ENCODE results near the gene RTP5.
"Not testable (repeated sequence)": the region's sequence is repeated elsewhere in the genome, so short reads cannot be mapped to it uniquely, and the experiment has no call there.

The RTP5 gene

DNA sequence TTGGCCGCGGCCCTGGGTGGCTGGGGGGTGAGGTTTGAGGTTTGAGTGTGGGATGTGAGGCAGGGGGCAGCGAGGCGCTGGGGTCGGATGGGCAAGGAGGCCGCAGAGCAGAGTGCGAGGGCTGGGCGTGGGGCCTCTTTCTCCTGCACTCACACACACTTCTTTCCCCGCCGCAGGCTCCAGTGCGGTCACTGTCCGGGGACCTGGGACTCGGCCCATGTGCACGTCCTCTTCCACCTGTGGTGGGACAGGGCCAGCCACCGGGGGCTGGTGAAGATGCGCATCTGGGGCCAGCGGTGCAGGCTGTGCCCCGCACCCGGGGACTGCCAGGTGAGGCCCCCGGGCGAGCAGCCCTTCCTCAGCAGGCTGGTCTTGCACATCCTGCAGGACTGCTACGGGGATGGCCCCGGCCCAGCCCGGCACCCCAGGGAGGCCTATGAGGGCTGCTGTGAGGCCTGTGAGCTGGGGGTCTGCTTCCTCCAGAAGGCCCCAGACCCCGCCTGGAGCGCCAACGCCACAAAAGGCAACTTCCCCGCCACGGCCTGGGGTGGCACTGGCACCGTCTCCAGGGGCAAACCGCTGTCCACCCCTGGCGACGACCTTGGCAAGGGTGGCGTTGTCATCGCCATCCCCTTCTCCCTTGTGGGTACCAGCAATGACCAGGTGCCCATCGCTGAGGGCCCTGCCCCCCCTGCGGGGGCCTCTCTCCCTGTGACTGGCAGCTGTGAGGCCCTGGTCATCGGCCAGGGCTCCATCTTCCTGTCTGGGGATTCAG lies 2.2 kb downstream of the RTP5 start:
- no peak for DNase-seq

DNA sequence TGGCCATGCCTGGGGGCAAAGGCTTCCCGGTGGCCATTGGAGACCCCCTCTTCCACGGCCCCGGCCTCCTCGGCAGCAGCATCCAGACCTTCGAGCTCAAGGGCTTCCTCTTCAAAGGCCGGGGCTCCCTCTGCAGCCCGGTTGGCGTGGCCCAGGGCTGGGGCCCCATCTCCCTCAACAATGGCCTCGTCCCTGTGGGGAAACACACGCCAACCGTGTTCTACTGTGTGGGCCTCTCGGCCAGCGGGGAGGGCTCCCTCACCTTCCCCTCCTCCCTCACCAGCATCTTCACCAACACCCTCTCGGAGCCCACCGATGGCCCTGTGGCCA lies 2.7 kb downstream of the RTP5 start:
- DNase-seq = no peak

DNA sequence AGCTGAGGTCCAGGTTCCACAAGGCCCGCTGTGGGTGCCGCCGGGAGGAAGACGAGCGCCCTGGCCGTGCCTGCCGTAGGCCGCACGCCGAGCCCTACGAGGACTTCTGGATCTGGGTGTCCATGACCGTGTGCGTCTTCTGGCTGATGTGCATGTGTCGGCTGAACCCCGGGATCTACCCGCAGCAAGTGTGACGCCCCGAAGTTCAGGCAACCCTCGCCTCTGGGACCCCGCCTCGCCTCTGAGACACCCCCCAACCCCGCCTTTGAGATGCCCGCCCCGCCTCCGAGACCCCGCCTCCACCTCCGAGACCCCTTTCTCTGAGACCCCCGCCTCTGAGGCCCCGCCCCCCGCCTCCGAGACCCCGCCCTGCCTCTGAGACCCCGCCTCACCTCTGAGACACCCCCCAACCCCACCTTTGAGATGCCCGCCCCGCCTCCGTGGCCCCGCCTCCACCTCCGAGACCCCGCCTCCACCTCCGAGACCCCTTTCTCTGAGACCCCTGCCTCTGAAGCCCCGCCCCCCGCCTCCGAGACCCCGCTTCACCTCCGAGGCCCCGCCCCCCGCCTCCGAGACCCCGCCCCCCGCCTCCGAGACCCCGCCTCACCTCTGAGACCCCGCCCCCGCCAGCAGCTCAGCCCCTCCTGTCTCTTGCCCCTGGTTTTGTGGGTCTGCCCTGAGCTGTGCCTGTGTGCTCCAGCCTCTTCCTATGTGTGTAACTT lies 3.7 kb downstream of the RTP5 start:
- no peak for DNase-seq

DNA sequence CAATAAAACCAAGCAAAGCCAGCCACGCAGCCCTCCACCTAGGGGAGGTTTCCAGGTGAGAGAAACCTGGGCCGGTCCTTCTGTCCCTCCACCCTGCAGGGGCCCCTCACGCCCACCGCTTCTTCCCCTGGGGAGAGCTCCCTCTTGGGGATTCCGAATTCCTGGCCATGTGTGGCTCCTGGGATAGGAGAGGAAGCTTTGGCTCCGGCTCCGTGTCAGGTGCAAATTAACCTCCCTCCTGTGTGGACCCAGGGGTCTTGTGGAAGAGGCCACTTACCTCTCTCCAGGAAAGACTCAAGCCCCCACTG lies 4.2 kb downstream of the RTP5 start:
- no peak for DNase-seq

DNA sequence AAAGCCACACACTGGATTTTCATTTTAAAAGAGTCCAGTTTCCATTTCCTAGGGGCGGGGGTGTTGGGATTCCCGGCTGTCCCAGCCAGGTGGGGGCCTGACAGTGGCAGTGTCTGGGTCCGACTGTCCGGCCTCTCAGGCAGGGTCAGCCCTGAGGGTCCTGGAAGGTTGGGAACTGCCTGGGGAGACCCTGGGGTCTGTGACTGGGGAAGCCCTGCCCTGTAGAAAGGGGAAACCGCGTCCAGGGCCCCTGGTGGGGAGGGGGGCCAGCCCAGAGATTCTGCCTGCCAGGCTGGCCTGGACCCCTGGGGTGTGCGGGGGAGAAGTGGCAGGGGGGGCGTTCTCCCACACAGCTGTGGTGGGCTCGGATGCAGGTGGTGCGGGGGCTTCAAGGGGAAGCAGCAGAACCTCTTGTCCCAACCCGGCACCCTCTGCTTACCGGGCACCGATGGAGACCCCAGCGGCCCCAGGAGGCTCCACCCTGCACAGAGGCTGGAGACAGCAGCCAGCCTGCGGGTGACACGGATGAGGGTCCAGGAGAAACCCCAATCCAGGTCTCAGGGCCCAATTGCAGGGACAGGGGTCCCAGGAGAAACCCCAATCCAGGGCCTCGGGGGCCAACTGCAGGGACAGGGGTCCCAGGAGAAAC lies 4.9 kb downstream of the RTP5 start:
- DNase-seq = no peak

DNA sequence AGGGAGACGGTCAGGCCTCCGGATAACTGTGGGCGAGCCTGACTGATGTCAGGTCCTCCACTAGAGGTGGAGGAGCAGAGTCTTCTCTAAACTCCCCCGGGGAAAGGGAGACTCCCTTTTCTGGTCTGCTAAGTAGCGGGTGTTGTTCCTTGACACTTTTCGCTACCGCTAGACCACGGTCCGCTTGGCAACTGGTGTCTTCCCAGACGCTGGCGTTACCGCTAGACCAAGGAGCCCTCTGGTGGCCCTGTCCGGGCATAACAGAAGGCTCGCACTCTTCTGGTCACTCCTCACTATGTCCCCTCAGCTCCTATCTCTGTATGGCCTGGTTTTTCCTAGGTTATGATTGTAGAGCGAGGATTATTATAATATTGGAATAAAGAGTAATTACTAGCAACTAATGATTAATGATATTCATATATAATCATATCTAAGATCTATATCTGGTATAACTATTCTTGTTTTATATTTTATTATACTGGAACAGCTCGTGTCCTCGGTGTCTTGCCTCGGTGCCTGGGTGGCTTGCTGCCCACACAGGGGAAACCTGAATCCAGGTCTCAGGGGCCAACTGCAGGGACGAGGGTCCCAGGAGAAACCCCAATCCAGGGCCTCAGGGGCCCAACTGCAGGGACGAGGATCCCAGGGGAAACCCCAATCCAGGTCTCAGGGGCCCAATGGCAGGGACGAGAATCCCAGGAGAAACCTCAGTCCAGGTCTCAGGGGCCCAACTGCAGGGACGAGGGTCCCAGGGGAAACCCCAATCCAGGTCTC lies 6.4 kb downstream of the RTP5 start:
- DNase-seq = not testable (repeated sequence)

DNA sequence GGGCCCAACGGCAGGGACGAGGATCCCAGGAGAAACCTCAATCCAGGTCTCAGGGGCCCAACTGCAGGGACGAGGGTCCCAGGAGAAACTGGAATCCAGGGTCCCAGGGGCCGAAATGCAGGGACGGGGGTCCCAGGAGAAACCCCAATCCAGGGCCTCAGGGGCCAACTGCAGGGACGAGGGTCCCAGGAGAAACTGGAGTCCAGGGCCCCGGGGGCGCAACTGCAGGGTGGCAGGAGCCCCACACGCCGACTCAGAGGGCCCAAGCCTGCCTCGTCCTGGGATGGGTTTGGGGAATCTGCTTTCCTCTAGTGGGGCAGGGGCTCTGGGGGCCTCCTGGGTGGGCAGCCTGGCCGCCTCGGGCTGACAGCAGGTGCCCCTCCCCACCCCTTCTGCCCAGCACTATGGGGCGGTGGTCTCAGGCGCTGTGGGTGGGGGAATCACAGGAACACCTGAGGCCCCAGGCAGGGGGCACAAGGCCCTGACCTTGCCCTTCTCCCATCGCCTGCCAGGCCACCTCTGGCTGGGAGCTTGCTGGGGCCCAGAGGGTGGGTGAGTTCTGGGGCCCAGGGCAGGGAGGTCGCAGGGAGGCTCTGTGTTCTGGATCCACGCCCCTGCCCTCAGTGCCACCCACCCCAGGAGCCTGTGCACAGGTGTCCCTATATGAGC lies 7.1 kb downstream of the RTP5 start:
- no peak for DNase-seq

DNA sequence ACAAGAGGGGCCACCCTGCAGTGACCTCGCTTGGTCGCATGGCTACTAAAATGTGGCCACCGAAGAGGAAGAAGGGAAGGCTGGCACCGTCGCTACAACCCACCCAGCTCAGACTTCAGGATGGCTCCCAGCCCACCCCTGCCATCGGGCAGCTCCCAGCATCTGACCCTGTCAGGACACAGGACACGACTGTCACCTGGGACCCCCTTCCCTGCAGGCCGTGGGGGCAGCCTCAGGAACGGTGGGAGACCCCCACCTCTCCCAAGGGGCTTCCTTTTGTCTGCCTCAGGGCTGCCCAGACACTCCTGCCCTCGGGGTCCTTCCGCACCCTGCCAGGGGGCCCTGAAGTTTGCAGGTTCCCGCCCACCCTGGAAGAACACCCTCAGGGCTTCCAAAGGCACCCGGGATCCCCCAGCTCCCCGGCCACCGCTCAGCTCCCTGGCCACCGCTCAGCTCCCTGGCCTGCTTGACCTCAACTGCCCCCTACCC lies 7.7 kb downstream of the RTP5 start:
- no peak for DNase-seq

DNA sequence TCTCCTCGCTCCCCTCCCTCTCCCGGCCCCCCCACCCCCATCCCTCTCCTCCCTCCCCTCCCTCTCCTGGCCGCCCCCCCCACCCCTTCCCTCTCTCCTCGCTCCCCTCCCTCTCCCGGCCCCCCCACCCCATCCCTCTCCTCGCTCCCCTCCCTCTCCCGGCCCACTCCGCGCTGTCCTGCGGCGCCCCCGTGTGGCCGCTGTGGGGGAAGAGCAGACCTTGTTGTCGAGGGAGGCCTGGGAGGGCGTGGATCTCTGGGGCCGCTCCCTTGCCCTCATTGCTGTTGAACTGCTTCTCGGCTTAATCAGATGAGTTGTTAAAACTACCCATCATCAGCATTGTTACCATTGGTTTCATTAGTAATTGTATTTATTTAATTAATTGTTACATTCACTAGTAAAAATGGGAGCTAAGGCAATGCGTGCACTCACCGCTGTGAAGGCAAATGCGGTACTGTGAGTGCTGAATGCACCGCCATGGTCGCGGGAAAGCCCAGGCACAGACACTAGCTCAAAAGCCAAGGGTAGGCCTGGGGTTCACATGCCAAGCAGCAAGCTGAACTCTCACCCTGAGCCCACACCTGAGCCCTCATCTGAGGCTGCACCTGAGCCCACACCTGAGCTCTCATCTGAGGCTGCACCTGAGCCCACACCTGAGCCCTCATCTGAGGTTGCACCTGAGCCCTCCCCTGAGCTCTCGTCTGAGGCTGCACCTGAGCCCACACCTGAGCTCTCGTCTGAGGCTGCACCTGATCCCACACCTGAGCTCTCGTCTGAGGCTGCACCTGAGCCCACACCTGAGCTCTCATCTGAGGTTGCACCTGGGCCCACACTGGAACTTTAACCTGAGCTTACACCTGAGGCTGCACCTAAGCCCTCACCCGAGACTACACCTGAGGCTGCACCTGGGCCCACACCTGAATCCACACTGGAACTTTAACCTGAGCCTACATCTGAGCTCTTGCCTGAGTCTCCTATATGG lies 8.8 kb downstream of the RTP5 start:
- DNase-seq = peak; percentile 57

DNA sequence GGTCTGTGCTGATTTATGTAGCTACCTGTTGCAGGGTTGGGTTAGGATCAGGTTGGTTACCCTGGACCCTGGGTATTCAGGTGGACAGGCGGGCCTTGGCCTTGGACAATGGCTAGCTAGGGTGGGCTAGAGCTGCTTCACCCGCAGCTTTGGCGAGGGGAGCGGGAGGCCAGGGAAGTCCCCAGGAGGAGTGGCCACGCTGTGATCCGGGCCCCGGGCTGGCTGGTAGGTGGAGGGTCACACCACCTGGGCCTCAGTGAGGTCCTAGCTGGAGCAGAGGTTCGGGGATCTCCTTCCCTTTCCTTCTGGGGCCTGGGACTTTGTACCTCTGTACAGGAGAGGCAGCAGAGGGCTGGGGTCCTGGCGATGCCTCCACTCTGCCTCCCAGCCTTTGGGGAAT lies 9.8 kb downstream of the RTP5 start:
- no peak for DNase-seq

DNA sequence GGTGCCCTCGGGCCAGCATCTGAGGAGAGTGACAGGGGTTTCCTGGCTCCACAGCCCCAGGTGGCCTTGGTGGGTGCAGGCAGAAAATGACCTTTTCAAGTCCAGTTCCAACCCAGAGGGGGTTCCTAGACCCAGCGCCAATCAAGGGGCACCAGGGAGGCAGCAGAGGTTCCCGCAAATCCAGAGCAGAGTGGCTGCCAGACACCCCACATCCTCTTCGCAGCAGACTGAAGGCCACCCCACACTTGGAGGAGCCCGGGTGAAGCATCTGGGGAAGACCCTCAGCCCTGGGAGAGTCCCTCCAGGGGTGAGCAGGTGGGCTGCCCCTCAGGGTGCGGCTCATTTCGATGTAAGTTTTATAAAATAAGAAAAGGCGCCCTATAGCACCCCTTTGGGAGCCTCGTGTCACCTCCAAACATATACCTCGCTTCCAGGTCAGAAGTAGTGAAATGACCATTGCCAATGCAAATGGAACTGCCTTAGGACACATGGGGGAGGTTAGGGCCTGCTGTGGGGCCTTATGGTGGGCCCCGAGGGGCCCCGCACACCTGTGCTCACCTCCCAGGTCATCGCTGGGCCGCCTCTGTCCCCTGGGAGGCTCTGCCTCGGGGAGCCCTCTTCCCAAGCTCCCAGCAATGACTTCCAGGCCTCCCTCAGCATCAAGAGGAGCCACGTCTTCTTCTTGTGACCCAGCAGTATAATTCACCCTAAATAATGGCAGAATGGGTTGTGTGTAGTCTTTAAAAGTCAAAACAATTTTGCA lies 11.0 kb downstream of the RTP5 start:
- no peak for DNase-seq

DNA sequence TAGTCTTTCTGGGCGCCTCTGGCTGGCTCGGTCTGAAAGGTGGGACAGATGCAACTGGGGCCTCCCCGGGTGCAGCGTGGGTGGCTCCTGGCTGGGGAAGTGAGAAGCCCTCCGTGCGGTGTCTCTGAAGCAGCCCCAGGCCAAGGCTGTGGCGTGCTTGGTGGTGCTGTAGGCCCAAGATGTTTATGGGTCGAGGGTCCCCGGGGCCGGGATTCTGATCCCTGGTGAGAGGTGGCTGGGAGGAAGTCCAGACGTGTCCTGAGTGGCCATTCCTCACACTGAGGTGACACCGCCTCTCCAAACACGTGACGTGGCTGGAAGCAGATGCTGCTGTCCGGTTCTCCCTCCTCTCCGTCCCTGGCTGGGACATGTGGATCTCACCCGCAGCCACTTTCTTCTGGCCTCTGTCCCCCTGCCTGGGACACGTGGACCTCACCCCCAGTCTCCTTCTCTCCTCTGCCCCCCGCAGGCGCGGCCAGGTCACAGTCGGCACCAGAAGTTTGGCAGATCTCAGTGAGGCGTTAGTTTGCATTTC lies 12.6 kb downstream of the RTP5 start:
- DNase-seq = no peak

DNA sequence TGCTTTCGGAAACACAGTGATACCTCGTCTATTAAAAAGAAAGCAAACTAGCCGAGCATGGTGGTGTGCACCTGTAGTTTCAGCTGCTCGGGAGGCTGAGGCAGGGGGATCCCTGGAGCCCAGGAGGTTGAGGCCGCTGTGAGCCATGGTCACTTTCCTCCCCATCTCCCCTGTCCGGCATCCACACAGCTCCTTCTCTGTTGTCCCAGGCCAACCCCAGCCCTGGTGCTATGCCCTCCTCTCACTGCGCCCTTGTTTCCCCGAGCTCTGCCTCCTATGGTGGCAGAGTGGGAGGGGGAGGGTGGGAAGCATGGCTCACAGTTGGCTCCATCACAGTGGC lies 15.4 kb downstream of the RTP5 start:
- DNase-seq = no peak

DNA sequence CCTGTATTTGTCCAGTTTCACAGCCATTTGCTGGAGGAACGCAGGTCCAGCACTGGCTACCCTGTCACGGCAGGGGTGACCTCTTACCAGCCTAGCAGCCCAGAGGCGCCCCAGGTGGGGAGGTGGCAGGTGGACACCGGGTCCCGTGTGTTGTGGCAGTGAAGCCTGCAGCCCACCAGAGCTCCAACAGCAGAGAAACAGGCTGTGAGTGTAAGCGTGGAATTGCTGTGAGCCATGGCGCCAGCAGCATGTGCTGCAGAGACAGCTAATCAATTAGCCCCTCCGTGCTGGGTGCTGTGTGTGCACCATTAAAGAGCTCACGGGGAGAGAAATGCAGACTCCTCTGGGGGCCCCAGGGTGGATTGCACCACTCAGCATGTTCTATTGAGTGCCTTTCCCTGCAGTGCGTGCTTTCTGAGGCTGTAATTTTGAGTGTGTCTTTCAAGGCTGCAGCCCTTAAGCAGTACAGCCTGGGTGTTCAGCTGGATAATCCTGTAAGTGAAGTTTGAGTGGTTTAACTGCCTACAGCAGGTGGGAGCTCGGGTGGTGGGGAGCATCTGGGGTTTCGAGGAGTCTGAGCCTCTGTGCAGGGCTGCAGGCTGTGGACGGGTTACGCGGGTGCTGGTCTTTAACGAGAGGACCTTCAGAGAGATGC lies 15.9 kb downstream of the RTP5 start:
- no peak for DNase-seq

DNA sequence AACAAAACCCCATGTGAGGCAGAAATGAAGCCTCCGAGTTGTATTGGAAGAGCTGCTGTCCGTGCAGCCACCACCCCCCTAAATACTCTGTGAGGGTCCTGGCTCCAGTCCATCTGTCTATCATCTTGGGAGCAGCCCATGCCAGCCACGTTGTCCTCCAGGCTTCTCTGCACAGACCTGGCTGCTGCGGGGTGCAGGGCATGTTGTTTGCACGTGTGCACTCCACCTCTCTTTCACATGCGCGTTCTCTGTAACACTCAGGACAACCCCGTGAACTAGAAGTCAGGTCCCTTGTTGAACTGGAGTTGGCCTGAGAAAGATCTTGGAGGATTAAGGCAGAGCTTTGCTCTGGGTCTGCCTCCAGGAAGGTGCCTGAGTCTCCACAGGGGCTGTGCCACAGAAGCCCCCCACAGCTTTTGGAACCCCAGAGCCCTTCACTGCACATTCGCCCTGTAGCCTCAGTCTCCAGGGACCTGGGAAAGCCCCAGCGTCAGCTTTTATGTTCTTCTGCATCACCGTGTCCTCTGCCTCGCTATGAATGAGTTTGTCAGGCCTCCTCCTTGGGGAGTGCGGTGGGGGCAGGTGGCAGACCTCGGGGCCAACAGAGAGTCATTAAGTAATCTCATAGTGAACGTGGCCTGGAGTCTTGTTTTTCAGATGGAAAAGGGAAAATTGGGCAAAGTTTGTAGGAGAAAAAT lies 16.6 kb downstream of the RTP5 start:
- DNase-seq = no peak

DNA sequence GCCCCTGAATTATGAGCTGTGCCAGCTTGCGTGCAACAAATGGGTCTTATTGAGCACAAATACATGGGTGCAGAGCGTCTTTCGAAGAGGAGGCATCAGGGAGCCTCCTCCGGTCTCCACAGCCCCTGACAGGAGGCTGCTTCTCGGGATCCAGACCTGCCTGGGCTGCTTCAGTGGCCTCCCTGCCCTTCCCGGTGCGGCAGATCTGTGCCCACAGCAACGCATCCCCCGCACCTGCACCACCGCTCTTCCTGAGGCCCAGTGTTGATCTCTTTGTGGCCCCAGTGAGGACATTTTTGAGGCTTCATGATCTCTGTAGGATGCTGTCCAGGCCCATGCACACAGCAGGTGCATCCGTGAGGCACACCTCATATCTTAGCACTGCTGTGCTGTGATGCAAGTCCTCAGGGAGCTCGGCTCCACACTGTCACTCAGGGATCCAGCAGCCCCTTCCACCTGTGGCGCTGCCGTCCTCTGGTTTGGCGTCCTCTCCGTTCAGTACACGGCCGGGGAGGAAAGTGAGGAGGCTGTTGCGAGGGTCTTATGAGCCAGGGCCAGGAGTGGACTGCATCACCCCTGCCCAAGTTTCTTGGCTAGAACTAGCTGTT lies 17.4 kb downstream of the RTP5 start:
- DNase-seq = no peak

DNA sequence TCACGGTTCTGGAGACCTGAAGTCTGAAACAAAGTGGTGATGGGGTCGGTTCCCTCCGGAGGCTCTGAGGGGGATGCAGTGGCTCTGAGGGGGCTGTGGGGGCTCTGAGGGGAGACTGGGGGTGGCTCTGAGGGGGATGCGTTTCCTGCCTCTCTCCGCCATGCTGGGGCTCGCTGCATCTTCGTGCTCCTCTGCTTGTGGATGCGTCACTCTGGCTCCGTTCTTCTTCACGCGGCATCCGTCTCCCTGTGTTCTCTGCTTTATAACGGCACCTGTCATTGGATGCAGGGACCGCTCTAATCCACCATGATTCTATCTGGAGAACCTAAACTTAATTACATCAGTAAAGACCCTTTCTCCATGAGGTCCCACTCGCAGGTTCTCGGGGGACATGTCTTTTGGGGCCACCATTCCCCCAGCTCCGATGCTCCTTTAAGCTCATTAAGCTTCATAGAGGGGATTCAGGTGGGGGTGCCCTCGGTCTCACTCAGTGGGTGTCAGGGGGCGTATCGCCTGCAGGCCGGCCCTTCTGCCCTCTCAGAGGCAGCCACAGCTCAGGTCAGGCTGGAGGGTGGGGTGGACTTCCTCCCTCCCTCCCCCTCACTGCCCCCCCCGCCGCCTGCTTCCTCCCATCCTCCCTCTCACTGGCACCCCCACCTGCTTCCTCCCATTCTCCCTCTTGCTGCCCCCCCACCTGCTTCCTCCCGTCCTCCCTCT lies 18.4 kb downstream of the RTP5 start:
- no peak for DNase-seq

DNA sequence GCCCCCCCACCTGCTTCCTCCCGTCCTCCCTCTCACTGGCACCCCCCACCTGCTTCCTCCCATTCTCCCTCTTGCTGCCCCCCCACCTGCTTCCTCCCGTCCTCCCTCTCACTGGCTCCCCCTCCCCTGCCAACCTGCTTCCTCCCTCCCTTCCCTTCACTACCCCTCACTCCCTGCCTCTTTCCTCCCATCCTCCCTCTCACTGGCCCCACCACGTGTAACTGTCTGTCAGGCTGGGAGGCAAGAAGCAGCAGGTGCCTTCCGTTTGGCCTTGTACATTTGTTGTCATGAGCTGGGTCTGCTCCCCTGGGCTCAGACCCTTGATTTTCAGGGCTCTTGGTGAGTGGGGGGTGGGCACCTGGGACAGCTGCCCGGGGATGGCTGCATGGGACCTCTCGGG lies 19.1 kb downstream of the RTP5 start:
- no peak for DNase-seq
